Measurements from ENCODE around the gene AIP. TPM values are rescaled to one million over a fixed set of nuclear protein-coding genes. Genes with fewer than 3 reads are reported as not detected.
A peak's percentile ranks its signal among the peaks of the same experiment; 100 is the strongest.

AIP gene
- total RNA-seq, 1 donor from 2014 or later: 39.5 TPM

- Mint-ChIP-seq H3K27ac (peak within 1 kb of the TSS; percentile 90), H3K4me3 (ENCODE audit: low read depth) (peak within 1 kb of the TSS; percentile 81), H3K4me1 (ENCODE audit: low read depth) (peaks cover 25% of the 10 kb centered on the region), H3K27me3 (peaks cover 7% of the 10 kb centered on the region), H3K9me3 (ENCODE audit: low read depth) (no peaks in the 10 kb centered on the region), H3K36me3 (ENCODE audit: insufficient read depth) (peaks cover 9% of the 10 kb centered on the region)
- peak; percentile 47 for DNase-seq (ENCODE audit: low spot score, unreplicated experiment)
- no peak for TF ChIP-seq CTCF (IDR thresholded peaks at IDR 0.05; ENCODE audit: unreplicated experiment)
These were observed 22.2 kb downstream of the AIP start, which contains the start of gene PITPNM1 for GRCh38 chr11:67504950-67505581. Gene PITPNM1 (minus strand): TSS chr11:67505363. CDS start chr11:67504180, 1,183 bp downstream.

GRCh38 chr11:67505605-67506396, 23.0 kb downstream of the AIP start:
- peak overlapping the region; percentile 90 for H3K27ac Mint-ChIP-seq
- peak; percentile 77 for DNase-seq (ENCODE audit: low spot score, unreplicated experiment)

GRCh38 chr11:67506426-67507051, 23.7 kb downstream of the AIP start:
- Mint-ChIP-seq H3K4me3 (ENCODE audit: low read depth) (peak overlapping the region; percentile 81), H3K27me3 (peaks cover 19% of the 10 kb centered on the region), H3K4me1 (ENCODE audit: low read depth) (peaks cover 25% of the 10 kb centered on the region), H3K27ac (peak overlapping the region; percentile 95), H3K9me3 (ENCODE audit: low read depth) (no peaks in the 10 kb centered on the region), H3K36me3 (ENCODE audit: insufficient read depth) (peaks cover 4% of the 10 kb centered on the region)
- no peak for DNase-seq (ENCODE audit: low spot score, unreplicated experiment)
- no peak for TF ChIP-seq CTCF (IDR thresholded peaks at IDR 0.05; ENCODE audit: unreplicated experiment)

More at GRCh38 chr11:67505605-67506396, 23.0 kb downstream of the AIP start:
- H3K27me3 Mint-ChIP-seq: peaks cover 14% of the 10 kb centered on the region
- H3K4me3 Mint-ChIP-seq (ENCODE audit: low read depth): peak overlapping the region; percentile 81
- no peaks in the 10 kb centered on the region for H3K9me3 Mint-ChIP-seq (ENCODE audit: low read depth)
- peaks cover 25% of the 10 kb centered on the region for H3K4me1 Mint-ChIP-seq (ENCODE audit: low read depth)
- peak; percentile 97 for TF ChIP-seq CTCF (IDR thresholded peaks at IDR 0.05; ENCODE audit: unreplicated experiment)
- H3K36me3 Mint-ChIP-seq (ENCODE audit: insufficient read depth): peaks cover 5% of the 10 kb centered on the region

- DNase-seq (ENCODE audit: low spot score, unreplicated experiment): no peak
- peak overlapping the region; percentile 81 for H3K4me3 Mint-ChIP-seq (ENCODE audit: low read depth)
- peak overlapping the region; percentile 95 for H3K27ac Mint-ChIP-seq
- H3K27me3 Mint-ChIP-seq: peaks cover 21% of the 10 kb centered on the region
- TF ChIP-seq CTCF (IDR thresholded peaks at IDR 0.05; ENCODE audit: unreplicated experiment): no peak
- H3K36me3 Mint-ChIP-seq (ENCODE audit: insufficient read depth): peaks cover 4% of the 10 kb centered on the region
- peaks cover 25% of the 10 kb centered on the region for H3K4me1 Mint-ChIP-seq (ENCODE audit: low read depth)
- H3K9me3 Mint-ChIP-seq (ENCODE audit: low read depth): no peaks in the 10 kb centered on the region
These were observed 24.5 kb downstream of the AIP start for GRCh38 chr11:67507242-67507863.

All from progenitor cell of endocrine pancreas (in vitro differentiated cells).